ENCODE results near the gene PAPOLB.

Gene PAPOLB

GRCh38 chr7:4841836-4842235 lies 20.0 kb downstream of the PAPOLB start:
- no peak for DNase-seq (ENCODE audit: low spot score)

- DNase-seq (ENCODE audit: low spot score) = no peak
Observed at GRCh38 chr7:4841007-4841784, 20.6 kb downstream of the PAPOLB start.

GRCh38 chr7:4840079-4840501 lies 21.7 kb downstream of the PAPOLB start:
- DNase-seq (ENCODE audit: low spot score) = no peak

GRCh38 chr7:4838626-4839334 lies 23.1 kb downstream of the PAPOLB start:
- DNase-seq (ENCODE audit: low spot score) = no peak

- DNase-seq (ENCODE audit: low spot score) = no peak
Observed at GRCh38 chr7:4837803-4838625, 23.8 kb downstream of the PAPOLB start.

GRCh38 chr7:4837041-4837802 lies 24.6 kb downstream of the PAPOLB start:
- DNase-seq (ENCODE audit: low spot score) = no peak

- no peak for DNase-seq (ENCODE audit: low spot score)
Observed at GRCh38 chr7:4836206-4836661, 25.6 kb downstream of the PAPOLB start.

GRCh38 chr7:4835398-4836205 lies 26.2 kb downstream of the PAPOLB start:
- DNase-seq (ENCODE audit: low spot score) = no peak

GRCh38 chr7:4834601-4835397 lies 27.0 kb downstream of the PAPOLB start:
- DNase-seq (ENCODE audit: low spot score) = no peak

GRCh38 chr7:4833691-4834600 lies 27.9 kb downstream of the PAPOLB start:
- DNase-seq (ENCODE audit: low spot score) = no peak

GRCh38 chr7:4833176-4833575 lies 28.7 kb downstream of the PAPOLB start:
- no peak for DNase-seq (ENCODE audit: low spot score)

GRCh38 chr7:4832711-4833110 lies 29.1 kb downstream of the PAPOLB start:
- DNase-seq (ENCODE audit: low spot score) = no peak

GRCh38 chr7:4831723-4832495 lies 29.9 kb downstream of the PAPOLB start:
- DNase-seq (ENCODE audit: low spot score) = no peak

GRCh38 chr7:4830176-4830575 lies 31.7 kb downstream of the PAPOLB start:
- peak; percentile 86 for DNase-seq (ENCODE audit: low spot score)

GRCh38 chr7:4828720-4829383 lies 33.0 kb downstream of the PAPOLB start:
- DNase-seq (ENCODE audit: low spot score) = no peak

- no peak for DNase-seq (ENCODE audit: low spot score)
Observed at GRCh38 chr7:4825081-4825480, 36.7 kb downstream of the PAPOLB start.

GRCh38 chr7:4824120-4824775 lies 37.6 kb downstream of the PAPOLB start:
- no peak for DNase-seq (ENCODE audit: low spot score)

Data from HuH-7.5 (cell line).